OCI-LY1 (cell line): Measurements from ENCODE around the gene STK40.

Experiments
- H2AFZ ChIP-seq: fragments of 200-600 bp; sonication (generic), shearing (Covaris generic); 2 replicates; pipeline ENCODE4 v1.6.0; 2014; ENCODE audit warnings: antibody characterized with exemption, mild to moderate bottlenecking, low read length
- H3F3A ChIP-seq: fragments of 200-600 bp; sonication (generic), shearing (Covaris generic); 2 replicates; pipeline ENCODE4 v1.6.0; 2014; ENCODE audit warnings: mild to moderate bottlenecking, antibody characterized with exemption, low read length, moderate library complexity; ENCODE audit not compliant: insufficient read depth
- H3K27ac ChIP-seq: fragments of 200-600 bp; sonication (generic); 2 replicates; pipeline ENCODE4 v1.5.1; 2014; ENCODE audit warnings: low read length, mixed run types, mild to moderate bottlenecking, low read depth; ENCODE audit not compliant: poor library complexity, severe bottlenecking
- H3K27me3 ChIP-seq: fragments of 200-600 bp; sonication (generic); 2 replicates; pipeline ENCODE4 v1.6.0; 2014; ENCODE audit warnings: antibody characterized with exemption, mild to moderate bottlenecking, low read length, moderate library complexity; ENCODE audit not compliant: insufficient read depth
- H3K36me3 ChIP-seq: fragments of 200-600 bp; sonication (generic); 2 replicates; pipeline ENCODE4 v1.6.1; 2014; ENCODE audit warnings: mild to moderate bottlenecking, antibody characterized with exemption, low read length, moderate library complexity, mixed read lengths; ENCODE audit not compliant: insufficient read depth
- H3K4me1 ChIP-seq: fragments of 200-600 bp; sonication (generic); 2 replicates; pipeline ENCODE4 v1.5.1; 2014; ENCODE audit warnings: mild to moderate bottlenecking, low read length, moderate library complexity; ENCODE audit not compliant: insufficient read depth, severe bottlenecking
- H3K4me2 ChIP-seq: fragments of 200-600 bp; sonication (generic), shearing (Covaris generic); 2 replicates; pipeline ENCODE4 v1.6.1; 2014; ENCODE audit warnings: low read length
- H3K4me3 ChIP-seq: fragments of 200-600 bp; sonication (generic); 2 replicates; pipeline ENCODE4 v1.5.1; 2014; ENCODE audit warnings: low read length, low read depth, mild to moderate bottlenecking, mixed read lengths; ENCODE audit not compliant: poor library complexity, severe bottlenecking
- H3K79me2 ChIP-seq: fragments of 200-600 bp; shearing (Covaris generic); 2 replicates; pipeline ENCODE4 v1.6.1; 2016; ENCODE audit warnings: mixed run types, low read length, mixed read lengths; ENCODE audit not compliant: insufficient read depth
- H3K9ac ChIP-seq: fragments of 200-600 bp; sonication (generic), shearing (Covaris generic); 2 replicates; pipeline ENCODE4 v1.6.1; 2014; ENCODE audit warnings: mild to moderate bottlenecking, low read length, mixed read lengths
- H3K9me2 ChIP-seq: fragments of 200-600 bp; sonication (generic), shearing (Covaris generic); 2 replicates; pipeline ENCODE4 v1.6.1; 2014; ENCODE audit warnings: low read depth, mild to moderate bottlenecking, low read length, mixed read lengths
- H3K9me3 ChIP-seq: fragments of 200-600 bp; shearing (Covaris generic); 2 replicates; pipeline ENCODE4 v1.6.1; 2014; ENCODE audit warnings: low read length, mixed read lengths
- H4K20me1 ChIP-seq: fragments of 200-600 bp; sonication (generic), shearing (Covaris generic); 2 replicates; pipeline ENCODE4 v1.6.0; 2016; ENCODE audit warnings: mild to moderate bottlenecking, low read length; ENCODE audit not compliant: insufficient read depth
- CTCF ChIP-seq: fragments of 200-600 bp; sonication (generic), shearing (Covaris generic); IDR thresholded peaks from 2 replicates; pipeline ENCODE4 v1.5.1; 2017; ENCODE audit warnings: mild to moderate bottlenecking, antibody characterized with exemption, low read length, moderate library complexity, mixed read lengths
- EZH2 ChIP-seq: fragments of 200-600 bp; sonication (generic), shearing (Covaris generic); IDR thresholded peaks from 2 replicates; pipeline ENCODE4 v1.8.0; 2017; ENCODE audit warnings: borderline replicate concordance, mixed run types, mild to moderate bottlenecking, antibody characterized with exemption, low read length, moderate library complexity, mixed read lengths

STK40 gene

GRCh38 chr1:36420409-36420808 lies 34.7 kb upstream of the STK40 start:
- H2AFZ ChIP-seq, result no peak overlapping the region

GRCh38 chr1:36419569-36419968 lies 33.8 kb upstream of the STK40 start:
- TF ChIP-seq EZH2 (no peak), CTCF (no peak)

More at GRCh38 chr1:36420409-36420808, 34.7 kb upstream of the STK40 start:
- Histone ChIP-seq H3K4me3 (no peak overlapping the region), H3K9me3 (no peaks in the 10 kb centered on the region), H3K79me2 (no peaks in the 10 kb centered on the region), H3K9me2 (no peaks in the 10 kb centered on the region), H3K4me1 (peaks cover 21% of the 10 kb centered on the region), H4K20me1 (no peaks in the 10 kb centered on the region), H3K27ac (no peak overlapping the region), H3K36me3 (no peaks in the 10 kb centered on the region), H3K27me3 (no peaks in the 10 kb centered on the region), H3K9ac (no peak overlapping the region), H3F3A (no peaks in the 10 kb centered on the region), H3K4me2 (no peak overlapping the region)
- TF ChIP-seq EZH2, result no peak
- TF ChIP-seq CTCF, result no peak

GRCh38 chr1:36419140-36419539 lies 33.4 kb upstream of the STK40 start:
- H3K79me2 ChIP-seq, result no peaks in the 10 kb centered on the region
- H3F3A ChIP-seq, result no peaks in the 10 kb centered on the region
- H3K9ac ChIP-seq, result no peak overlapping the region
- peaks cover 21% of the 10 kb centered on the region for H3K4me1 ChIP-seq
- H3K4me2 ChIP-seq, result no peak overlapping the region
- H4K20me1 ChIP-seq, result no peaks in the 10 kb centered on the region
- no peaks in the 10 kb centered on the region for H3K27me3 ChIP-seq
- peaks cover 6% of the 10 kb centered on the region; the same call in 1 of the 2 replicates for H3K9me3 ChIP-seq
- H3K4me3 ChIP-seq, result no peak overlapping the region
- H2AFZ ChIP-seq, result no peak overlapping the region
- no peak overlapping the region for H3K27ac ChIP-seq
- H3K36me3 ChIP-seq, result no peaks in the 10 kb centered on the region
- TF ChIP-seq EZH2 (no peak), CTCF (no peak)
- no peaks in the 10 kb centered on the region for H3K9me2 ChIP-seq

More at GRCh38 chr1:36419569-36419968, 33.8 kb upstream of the STK40 start:
- no peak overlapping the region for H3K4me3 ChIP-seq
- H3K9ac ChIP-seq, result no peak overlapping the region
- H3K9me3 ChIP-seq, result peaks cover 2% of the 10 kb centered on the region; the same call in 1 of the 2 replicates
- H3K27me3 ChIP-seq, result no peaks in the 10 kb centered on the region
- peaks cover 21% of the 10 kb centered on the region for H3K4me1 ChIP-seq
- no peaks in the 10 kb centered on the region for H3F3A ChIP-seq
- H3K36me3 ChIP-seq, result no peaks in the 10 kb centered on the region
- no peaks in the 10 kb centered on the region for H3K79me2 ChIP-seq
- no peaks in the 10 kb centered on the region for H3K9me2 ChIP-seq
- H2AFZ ChIP-seq, result no peak overlapping the region
- H3K27ac ChIP-seq, result no peak overlapping the region
- no peaks in the 10 kb centered on the region for H4K20me1 ChIP-seq
- H3K4me2 ChIP-seq, result no peak overlapping the region
